ENCODE measurements around the gene SMC6.
A peak's percentile ranks its signal among the peaks of the same experiment; 100 is the strongest.

The SMC6 gene

GRCh38 chr2:17646838-17647701, 106.5 kb downstream of the SMC6 start:
- no peak for DNase-seq (ENCODE audit: low read depth)

GRCh38 chr2:17646081-17646554, 107.5 kb downstream of the SMC6 start:
- DNase-seq (ENCODE audit: low read depth): peak; percentile 73

- DNase-seq (ENCODE audit: low read depth): no peak
Measured at GRCh38 chr2:17644997-17645720, 108.5 kb downstream of the SMC6 start.

GRCh38 chr2:17643031-17643615, 110.5 kb downstream of the SMC6 start:
- DNase-seq (ENCODE audit: low read depth): peak; percentile 83

DNA sequence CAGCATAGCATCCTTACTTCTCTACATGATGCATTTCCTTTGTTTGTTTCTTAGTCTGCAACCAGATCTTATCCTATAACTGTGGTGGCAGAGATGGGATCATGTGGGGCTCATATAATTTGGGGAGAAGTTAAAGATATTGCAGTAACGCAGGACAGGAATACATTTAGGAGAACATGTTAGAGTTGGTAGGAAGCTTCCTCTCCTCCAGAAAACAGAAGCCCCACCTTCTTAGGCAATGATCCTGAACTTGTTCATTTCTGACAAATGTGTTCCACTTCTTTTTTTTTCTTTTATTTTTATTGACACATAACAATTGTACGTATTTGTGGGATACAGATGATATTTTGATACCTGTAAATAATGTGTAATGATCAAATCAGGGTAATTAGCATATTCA, 113.2 kb downstream of the SMC6 start:
- no peak for DNase-seq (ENCODE audit: low read depth)

DNA sequence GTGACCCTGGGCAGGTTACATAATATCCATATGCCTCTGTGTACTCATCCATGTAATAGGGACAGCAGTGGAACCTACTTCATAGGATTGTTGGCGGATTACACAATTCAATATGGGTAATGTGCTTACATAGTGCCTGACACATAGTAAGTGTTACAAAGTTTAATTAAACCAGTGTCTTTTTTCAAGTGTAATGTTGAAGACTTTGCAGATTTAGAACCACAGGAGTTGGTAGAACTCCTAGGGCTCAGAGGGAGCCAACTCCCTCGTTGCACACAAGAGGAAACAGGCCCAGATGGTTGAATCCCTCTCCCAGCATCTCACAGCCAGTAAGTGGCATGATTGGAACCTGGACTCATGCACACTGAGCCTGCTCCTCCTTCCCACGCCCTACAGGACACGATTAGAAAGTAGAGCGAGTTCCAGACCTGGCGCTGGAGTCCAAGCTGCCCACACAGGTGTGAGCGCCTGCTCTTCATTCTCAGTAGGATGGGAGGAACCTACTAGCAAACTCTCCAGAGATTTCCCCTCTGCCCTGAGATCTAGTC, 115.3 kb downstream of the SMC6 start:
- no peak for DNase-seq (ENCODE audit: low read depth)

- no peak for DNase-seq (ENCODE audit: low read depth)
Measured at GRCh38 chr2:17637131-17637906, 116.3 kb downstream of the SMC6 start.

- no peak for DNase-seq (ENCODE audit: low read depth)
Measured at GRCh38 chr2:17636257-17636656, 117.4 kb downstream of the SMC6 start.

GRCh38 chr2:17634997-17635396, 118.6 kb downstream of the SMC6 start:
- no peak for DNase-seq (ENCODE audit: low read depth)

- no peak for DNase-seq (ENCODE audit: low read depth)
Measured at GRCh38 chr2:17630089-17630488, 123.5 kb downstream of the SMC6 start.

GRCh38 chr2:17628349-17629261, 125.0 kb downstream of the SMC6 start:
- no peak for DNase-seq (ENCODE audit: low read depth)

- no peak for DNase-seq (ENCODE audit: low read depth)
Measured at GRCh38 chr2:17627434-17627833, 126.2 kb downstream of the SMC6 start.

DNA sequence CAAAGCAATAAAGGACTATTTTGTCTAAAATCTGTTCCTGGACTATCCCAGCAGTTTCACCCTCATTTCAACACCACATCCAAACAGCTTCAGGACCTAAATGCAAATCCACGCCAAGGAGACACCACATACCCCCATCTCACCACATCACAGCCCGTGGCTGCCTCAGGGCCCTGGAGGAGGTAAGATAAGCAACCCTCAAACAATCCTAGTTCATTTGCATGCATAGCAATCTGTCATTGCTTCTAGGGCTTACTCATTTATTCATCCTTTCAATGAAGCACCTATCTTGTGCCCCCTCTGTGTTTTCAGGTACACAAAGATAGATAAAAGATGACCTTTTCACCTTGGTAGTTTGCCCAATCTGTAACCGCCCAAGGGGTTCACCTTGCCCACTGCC, 126.6 kb downstream of the SMC6 start:
- no peak for DNase-seq (ENCODE audit: low read depth)

- DNase-seq (ENCODE audit: low read depth): no peak
Measured at GRCh38 chr2:17625446-17625845, 128.2 kb downstream of the SMC6 start.

- DNase-seq (ENCODE audit: low read depth): no peak
Measured at GRCh38 chr2:17621781-17622180, 131.8 kb downstream of the SMC6 start.

DNA sequence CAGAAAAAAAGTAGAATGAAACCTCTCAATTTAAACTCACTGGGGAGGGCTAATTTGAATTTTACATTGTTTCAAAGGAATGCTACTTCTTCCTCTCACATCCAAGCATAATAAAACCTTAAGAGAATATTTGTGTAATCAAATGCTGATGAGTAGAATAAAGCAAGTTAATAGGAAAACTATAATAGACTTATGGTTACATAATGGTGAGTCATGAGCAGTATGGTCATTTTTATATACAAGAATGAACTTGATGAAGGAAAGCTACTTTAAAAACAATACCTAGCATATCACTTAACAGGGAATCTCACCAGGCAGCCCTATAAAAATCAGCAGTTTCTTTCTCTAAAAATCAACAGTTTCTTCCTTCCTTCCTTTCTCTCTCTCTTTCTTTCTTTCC, 132.8 kb downstream of the SMC6 start:
- no peak for DNase-seq (ENCODE audit: low read depth)

- DNase-seq (ENCODE audit: low read depth): no peak
Measured at GRCh38 chr2:17620280-17620679, 133.3 kb downstream of the SMC6 start.

DNA sequence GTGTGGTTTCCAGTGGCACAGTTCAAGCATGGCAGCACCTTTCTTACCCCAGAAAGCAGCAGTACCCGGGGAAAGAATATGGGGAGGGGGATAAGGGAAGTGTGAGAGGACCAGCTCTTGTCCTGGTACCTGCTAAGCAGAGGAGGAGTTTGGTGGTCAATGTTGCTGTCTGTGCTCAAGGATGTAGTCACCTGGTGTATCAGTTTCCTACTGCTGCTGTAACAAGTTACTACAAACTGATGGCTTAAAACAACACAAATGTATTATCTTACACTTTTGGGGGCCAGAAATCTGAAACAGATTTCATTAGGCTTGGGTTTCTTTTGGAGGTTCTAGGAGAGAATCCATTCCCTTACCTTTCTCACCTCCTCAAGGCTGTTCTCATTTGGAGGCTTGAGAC, 135.7 kb downstream of the SMC6 start:
- DNase-seq (ENCODE audit: low read depth): no peak

DNA sequence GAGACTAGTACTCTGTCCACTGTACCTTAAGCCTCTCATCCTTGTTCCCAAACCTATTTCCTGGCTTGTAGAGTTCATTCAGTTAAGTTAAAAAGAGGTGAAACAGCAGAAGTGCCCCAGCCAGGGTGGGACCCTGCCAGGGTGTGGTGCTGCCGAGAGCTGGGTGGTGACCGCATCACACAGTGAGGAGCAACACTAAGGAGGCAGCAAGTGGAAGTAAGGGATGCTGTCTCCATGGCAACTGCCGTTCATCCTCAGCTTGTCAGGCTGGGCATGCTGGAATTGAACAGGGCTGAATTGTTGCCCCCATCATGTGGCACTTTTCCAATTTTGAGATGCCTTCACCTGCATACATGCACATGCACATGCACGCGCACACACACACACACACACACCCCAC, 136.1 kb downstream of the SMC6 start:
- no peak for DNase-seq (ENCODE audit: low read depth)

GRCh38 chr2:17616405-17616804, 137.2 kb downstream of the SMC6 start:
- no peak for DNase-seq (ENCODE audit: low read depth)

All from GM04504 (cell line).